Cardiac fibroblast (primary cell): ENCODE results near the gene COL18A1.

Source experiments
- DNase-seq, 2 donors: peaks; one replicate each; pipeline versions ENCODE4 v3.0.0 to v3.0.0-alpha.2; 2010; ENCODE audit warnings: low read depth in 2 of 2
- H3K4me3 ChIP-seq, 2 donors: replicated peaks in 1 of 2; 1 replicate in 1 of 2; 2 replicates in 1 of 2; pipeline ENCODE4 v1.5.1; 2011; ENCODE audit warnings: low read depth in 2 of 2, low read length in 2 of 2, mild to moderate bottlenecking in 2 of 2, moderate library complexity in 1 of 2
- TF ChIP-seq, protein P1 (sequence below): IDR thresholded peaks from one replicate; pipeline ENCODE4 v1.5.1; 2011; ENCODE audit warnings: low read depth, mild to moderate bottlenecking, low read length, inconsistent platforms

COL18A1 gene

DNA sequence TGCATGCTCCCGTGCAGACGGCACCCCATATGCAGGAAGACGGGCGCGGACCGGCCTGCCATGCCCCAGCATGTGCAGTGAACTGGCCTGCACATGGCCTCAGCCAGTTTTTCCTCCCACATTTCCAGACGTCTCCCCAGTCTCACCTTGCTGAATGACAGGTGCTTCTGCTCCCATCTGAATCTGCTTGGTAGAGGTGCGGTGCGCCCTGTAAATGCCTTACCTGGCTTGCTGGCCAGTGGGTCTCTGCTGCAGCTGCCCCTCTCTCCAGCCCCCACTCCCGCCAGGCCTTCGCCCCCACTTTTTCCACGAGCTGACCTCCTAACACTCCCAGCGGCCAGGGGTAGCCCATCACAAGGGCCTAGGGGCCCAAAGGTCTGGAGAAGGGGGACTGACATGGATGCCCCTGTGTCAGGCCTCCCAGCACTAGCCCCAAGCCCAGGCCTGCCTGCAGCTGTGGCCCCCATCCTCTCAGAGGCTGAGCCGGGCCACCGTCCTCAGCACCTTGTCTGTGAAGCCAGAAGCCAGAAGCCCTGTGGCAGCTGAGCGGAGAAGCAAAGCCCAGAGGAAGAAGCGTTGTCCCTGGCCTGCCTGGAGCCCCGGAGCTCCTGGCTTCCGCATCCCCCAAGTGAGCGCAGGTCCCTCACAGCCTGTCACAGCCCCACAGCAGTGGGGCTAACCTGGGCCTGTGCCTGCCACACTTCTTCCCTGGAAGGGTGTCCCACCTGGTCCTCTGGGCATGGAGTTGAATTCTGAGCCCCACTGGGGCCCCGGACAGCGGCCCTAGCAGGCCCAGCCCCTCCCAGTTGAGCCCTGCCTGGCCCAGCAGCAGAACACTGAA lies 140.9 kb downstream of the COL18A1 start:
- TF ChIP-seq, protein P1, sequence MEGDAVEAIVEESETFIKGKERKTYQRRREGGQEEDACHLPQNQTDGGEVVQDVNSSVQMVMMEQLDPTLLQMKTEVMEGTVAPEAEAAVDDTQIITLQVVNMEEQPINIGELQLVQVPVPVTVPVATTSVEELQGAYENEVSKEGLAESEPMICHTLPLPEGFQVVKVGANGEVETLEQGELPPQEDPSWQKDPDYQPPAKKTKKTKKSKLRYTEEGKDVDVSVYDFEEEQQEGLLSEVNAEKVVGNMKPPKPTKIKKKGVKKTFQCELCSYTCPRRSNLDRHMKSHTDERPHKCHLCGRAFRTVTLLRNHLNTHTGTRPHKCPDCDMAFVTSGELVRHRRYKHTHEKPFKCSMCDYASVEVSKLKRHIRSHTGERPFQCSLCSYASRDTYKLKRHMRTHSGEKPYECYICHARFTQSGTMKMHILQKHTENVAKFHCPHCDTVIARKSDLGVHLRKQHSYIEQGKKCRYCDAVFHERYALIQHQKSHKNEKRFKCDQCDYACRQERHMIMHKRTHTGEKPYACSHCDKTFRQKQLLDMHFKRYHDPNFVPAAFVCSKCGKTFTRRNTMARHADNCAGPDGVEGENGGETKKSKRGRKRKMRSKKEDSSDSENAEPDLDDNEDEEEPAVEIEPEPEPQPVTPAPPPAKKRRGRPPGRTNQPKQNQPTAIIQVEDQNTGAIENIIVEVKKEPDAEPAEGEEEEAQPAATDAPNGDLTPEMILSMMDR, result no peak
- DNase-seq, result no peak
- H3K4me3 ChIP-seq, result no peak overlapping the region

DNA sequence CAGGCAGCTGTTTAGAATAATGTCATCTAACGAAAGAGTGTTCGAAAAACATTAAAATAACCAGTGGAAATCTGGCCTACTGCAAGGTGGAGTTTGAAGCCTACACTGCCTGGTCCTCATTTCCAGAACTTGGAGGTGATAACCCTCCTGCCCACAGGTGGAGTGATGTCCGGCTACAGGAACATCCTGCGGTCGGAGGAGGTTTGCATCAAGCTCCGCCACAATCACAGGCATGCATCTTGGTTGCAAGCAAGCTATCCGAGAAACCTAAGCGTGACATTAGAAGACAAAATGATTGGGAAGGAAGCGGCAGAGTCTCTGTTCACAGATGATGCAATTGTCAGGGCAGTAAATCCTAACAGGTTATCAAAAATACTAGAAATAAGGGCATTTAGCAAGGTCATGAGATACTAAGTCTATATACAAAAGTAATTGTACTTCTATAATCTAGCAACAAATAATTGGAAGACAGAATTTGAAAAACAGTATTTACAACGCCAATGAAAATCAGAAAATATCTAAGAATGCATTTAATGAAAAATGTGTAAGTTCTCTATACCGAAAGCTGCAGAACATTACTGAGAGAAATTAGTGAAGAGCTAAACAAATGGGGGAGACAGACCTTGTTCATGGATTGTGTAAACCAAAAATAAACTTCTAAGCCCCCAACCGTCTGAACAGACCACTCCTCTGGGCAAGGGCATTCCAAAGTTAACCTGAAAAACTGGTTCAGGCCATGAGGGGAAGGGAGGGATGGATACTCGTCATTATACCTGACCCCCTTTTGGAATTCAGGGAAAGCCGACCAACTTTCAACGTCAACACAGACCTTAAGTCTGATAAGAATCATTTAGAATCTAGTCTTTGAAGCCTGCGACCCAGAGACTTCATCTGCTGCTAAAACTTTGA lies 141.9 kb downstream of the COL18A1 start:
- TF ChIP-seq, protein P1, result no peak
- no peak overlapping the region for H3K4me3 ChIP-seq
- DNase-seq, result no peak

DNA sequence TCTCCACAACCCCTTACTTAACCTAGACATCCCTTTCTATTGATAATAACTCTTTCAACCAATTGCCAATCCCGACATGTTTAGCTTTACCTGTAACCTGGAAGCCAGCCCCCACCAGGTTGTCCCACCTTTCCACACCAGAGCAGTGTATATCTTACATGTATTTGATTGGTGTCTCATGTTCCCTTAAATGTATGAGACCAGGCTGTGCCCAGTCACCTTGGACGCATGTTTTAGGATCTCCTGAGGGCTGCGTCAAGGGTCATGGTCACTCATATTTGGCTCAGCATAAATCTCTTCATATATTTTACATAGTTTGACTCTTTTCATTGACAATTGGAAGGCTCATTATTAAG lies 142.6 kb downstream of the COL18A1 start:
- H3K4me3 ChIP-seq, result no peak overlapping the region
- no peak for DNase-seq
- TF ChIP-seq, protein P1, result no peak

DNA sequence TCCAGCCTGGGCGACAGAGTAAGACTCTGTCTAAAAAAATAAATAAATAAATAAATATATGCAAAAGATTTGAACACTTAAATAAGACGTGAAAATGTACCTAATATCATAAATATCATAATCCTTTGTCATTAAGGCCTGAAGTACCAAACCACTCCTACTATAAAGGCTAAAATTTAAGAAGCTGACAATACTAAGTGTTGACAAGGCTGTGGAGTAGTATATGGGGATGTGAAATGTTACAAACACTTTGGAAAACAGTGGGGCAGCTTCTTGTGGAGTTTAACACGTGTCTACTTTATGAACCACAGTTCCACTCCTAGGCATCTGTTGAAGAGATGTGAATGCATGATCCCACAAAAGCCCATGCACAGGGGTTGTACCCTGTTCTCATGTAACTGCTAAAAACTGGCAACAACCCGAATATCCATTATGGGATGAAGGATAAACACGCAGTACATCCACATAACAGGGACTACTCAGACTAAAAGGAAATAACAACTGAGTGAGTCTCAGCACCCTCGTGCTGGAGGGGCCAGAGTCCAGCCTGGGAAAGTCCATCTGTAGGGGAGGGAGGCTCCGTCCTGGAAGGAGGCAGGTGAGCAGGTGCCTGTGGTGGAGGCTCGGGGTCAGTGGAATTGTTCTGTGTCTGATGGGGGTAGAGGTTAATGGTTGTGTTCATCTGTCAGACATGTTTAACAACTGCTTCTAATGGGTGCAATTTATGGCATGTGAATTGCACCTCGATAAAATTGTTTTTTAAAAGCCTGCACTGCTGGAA lies 143.9 kb downstream of the COL18A1 start:
- no peak for DNase-seq

DNA sequence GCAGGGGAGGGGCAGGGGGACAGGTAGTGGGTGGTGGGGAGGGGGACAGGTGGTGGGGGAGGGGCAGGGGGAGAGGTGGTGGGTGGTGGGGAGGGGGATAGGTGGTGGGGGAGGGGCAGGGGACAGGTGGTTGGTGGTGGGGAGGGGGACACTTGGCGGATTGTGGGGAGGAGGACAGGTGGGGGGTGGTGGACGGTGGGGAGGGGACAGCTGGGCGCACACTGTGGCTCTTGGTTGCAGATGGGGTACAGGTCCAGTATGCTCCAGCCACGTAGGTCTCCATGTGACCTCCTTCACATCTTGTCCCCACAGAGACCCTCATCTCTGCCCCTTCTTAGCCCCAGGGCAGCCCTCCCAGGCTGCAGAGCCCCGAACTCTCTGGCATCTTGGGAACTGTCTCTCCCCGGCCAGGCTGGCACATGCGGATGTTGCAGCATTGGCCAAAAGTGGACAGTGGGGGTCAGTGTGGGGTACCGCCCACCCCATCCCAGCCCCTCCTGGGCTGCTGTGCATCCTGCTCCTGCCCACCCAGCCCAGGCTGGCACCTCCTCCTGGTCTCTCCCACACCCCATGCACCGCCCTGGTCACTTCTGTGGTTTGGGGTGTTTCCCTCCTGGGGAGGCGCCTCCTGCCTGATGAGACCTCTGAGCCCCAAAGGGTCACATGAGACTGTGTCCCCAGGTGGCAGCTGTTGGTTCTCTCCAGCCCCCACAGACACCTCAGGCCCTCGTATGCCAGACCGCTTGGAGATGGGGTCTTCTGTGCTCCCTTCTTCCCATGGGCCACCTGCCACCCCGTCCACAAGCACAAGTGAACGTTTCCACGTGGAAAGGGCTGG lies 144.9 kb downstream of the COL18A1 start:
- no peak for DNase-seq
- no peak overlapping the region for H3K4me3 ChIP-seq
- TF ChIP-seq, protein P1, result no peak

More for the DNA sequence above, 143.9 kb downstream of the COL18A1 start:
- TF ChIP-seq, protein P1, result no peak
- no peak overlapping the region for H3K4me3 ChIP-seq
